ENCODE data around the gene TGM1. TPM values are rescaled to one million over a fixed set of nuclear protein-coding genes. Genes with fewer than 3 reads are reported as not detected.
"Not testable (repeated sequence)": the region's sequence is repeated elsewhere in the genome, so short reads cannot be mapped to it uniquely, and the experiment has no call there.

Gene TGM1
- total RNA-seq, 4 donors from 2014 or later, result 1.2 to 11.3 (median 5.9) TPM

DNA sequence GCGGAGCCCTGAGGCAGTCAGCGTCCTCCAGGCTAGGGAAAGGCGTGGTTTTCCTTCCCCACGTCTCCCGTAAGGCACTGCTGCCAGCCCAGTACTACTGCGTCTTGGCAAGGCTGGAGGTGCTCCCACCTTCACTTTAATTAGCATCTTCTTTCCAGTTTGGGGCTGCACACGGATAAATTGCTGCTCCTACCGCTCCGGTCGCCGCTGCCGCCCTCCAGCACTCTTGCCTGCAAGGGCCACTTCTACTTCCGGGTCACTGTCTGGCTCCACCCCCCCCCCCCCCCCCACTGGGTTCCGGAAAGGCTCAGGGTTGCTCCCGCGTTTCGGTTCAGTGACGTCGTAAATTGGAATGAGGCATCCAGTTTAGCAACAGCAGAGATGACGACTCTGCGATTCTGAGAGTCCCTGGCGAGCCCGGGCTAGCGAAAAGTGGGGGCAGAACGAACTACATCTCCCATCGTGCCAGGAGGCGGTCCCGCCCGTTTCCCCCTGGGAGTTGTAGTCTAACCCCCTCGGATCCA lies 30.8 kb downstream of the TGM1 start, which contains the start of gene NEDD8:
TSS of gene NEDD8 (minus strand) at position 247 of the 524 bp plus-strand sequence. CDS start at position 147, 100 bp downstream.
- H3K27ac ChIP-seq, result peak within 1 kb of the TSS; percentile 80 to 94 (median 87)
- H3K4me3 ChIP-seq, result peak within 1 kb of the TSS; percentile 64 to 95 (median 78)
- H3K27me3 ChIP-seq, result no peaks in the 10 kb centered on the region
- peak; percentile 88 to 96 (median 94) for DNase-seq
- TF ChIP-seq, protein P1, sequence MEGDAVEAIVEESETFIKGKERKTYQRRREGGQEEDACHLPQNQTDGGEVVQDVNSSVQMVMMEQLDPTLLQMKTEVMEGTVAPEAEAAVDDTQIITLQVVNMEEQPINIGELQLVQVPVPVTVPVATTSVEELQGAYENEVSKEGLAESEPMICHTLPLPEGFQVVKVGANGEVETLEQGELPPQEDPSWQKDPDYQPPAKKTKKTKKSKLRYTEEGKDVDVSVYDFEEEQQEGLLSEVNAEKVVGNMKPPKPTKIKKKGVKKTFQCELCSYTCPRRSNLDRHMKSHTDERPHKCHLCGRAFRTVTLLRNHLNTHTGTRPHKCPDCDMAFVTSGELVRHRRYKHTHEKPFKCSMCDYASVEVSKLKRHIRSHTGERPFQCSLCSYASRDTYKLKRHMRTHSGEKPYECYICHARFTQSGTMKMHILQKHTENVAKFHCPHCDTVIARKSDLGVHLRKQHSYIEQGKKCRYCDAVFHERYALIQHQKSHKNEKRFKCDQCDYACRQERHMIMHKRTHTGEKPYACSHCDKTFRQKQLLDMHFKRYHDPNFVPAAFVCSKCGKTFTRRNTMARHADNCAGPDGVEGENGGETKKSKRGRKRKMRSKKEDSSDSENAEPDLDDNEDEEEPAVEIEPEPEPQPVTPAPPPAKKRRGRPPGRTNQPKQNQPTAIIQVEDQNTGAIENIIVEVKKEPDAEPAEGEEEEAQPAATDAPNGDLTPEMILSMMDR (IDR thresholded peaks at IDR 0.05), result no peak
- peak; percentile 30 to 47 for TF ChIP-seq POLR2A (IDR thresholded peaks at IDR 0.05)
- no peaks in the 10 kb centered on the region for H3K9me3 ChIP-seq
- peaks cover 0 to 24% (median 4%) of the 10 kb centered on the region in 4 donors for H3K4me1 ChIP-seq
- peaks cover 0 to 20% (median 0%) of the 10 kb centered on the region in 3 donors for H3K36me3 ChIP-seq

DNA sequence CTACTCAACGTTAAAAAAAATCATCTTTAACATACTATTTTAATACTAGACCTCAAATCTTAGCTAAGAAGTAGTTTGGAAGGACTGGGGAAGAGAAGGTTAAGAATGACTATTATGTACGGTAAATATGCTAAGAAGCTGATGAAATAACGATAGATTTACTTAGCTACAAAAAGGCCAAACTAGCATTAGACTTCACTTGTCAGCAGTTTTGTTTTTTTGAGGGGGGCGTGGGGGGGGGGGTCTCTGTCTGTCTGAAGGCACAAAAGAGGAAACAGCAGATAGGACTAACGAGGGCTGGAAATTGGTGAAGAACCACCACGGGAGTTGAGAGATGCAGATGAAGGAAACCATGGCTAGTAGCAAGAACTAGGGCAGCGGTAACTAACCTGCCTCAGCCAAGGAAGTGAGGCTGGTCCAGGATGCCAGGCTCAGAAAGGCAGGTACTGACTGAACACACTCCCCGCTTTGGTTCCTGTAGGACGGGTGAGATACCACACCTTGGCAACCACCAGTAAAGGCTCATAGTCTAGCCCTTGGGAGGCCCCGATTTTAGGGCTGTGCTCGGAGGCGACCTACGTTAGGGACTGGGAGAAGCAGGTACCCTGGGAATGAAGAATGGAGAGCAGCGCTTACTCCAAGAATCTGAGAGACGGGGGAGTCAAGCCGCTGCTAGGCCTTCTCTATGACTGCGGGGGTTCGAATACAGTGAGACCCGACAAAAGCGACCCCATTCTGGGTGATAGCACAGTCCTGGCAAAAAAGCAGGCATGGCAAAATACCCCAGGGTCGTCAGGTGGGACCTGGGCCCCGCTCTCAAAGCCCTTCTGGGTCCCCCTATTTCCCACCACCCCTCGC lies 31.5 kb downstream of the TGM1 start:
- Histone ChIP-seq H3K4me3 (peak overlapping the region; percentile 64 to 95 (median 78)), H3K9me3 (no peaks in the 10 kb centered on the region), H3K27me3 (no peaks in the 10 kb centered on the region), H3K4me1 (peaks cover 0 to 24% (median 4%) of the 10 kb centered on the region in 4 donors), H3K27ac (peak overlapping the region; percentile 80 to 94 (median 87)), H3K36me3 (peaks cover 0 to 13% (median 0%) of the 10 kb centered on the region in 3 donors)
- no peak for DNase-seq
- TF ChIP-seq POLR2A (IDR thresholded peaks at IDR 0.05), result no peak
- TF ChIP-seq, protein P1 (IDR thresholded peaks at IDR 0.05), result no peak

DNA sequence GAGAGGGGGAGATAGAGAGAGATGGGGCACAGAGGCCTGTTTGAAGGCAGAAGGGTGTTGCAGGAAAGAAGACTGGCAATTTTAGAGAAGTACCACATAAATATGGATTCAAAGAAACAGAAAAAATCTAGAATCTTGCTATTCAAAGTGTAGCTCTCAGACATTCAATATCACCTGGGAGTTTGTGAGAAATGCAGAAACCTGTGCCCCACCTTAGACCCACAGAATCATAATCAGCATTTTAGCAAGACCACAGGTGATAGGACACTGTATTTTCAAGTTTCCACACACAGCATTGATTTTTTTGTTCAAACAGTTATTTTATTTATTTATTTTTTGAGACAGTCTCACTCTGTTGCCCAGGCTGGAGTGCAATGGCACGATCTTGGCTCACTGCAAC lies 34.1 kb downstream of the TGM1 start:
- Histone ChIP-seq H3K36me3 (no peaks in the 10 kb centered on the region), H3K27ac (no peak overlapping the region), H3K9me3 (no peaks in the 10 kb centered on the region), H3K4me3 (no peak overlapping the region), H3K4me1 (peaks cover 0 to 17% (median 4%) of the 10 kb centered on the region in 4 donors), H3K27me3 (no peaks in the 10 kb centered on the region)
- DNase-seq, result no peak
- TF ChIP-seq, protein P1 (IDR thresholded peaks at IDR 0.05), result no peak
- TF ChIP-seq POLR2A (IDR thresholded peaks at IDR 0.05), result no peak

DNA sequence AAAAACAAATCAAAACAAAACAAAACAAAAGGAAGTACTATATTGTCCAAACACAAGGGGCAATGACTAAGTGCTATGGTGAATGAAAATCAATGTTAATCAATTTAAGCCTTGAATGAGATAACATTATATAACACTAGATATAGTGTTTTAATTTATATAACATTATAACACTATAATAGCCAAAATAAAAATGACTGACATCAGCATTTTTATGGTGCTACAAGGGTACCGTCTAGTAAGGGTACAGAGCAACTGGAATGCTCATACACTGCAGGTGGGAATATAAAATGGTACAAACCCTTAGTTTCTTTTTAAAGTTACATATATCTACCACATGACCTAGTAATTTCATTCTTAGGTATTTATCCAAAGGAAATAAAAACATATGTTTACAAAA lies 36.5 kb downstream of the TGM1 start:
- Histone ChIP-seq H3K9me3 (no peaks in the 10 kb centered on the region), H3K27ac (no peak overlapping the region), H3K36me3 (no peaks in the 10 kb centered on the region), H3K4me3 (no peak overlapping the region), H3K27me3 (no peaks in the 10 kb centered on the region), H3K4me1 (peaks cover 0 to 9% (median 0%) of the 10 kb centered on the region in 4 donors)
- TF ChIP-seq POLR2A (IDR thresholded peaks at IDR 0.05), result no peak
- TF ChIP-seq, protein P1 (IDR thresholded peaks at IDR 0.05), result no peak
- no peak for DNase-seq

DNA sequence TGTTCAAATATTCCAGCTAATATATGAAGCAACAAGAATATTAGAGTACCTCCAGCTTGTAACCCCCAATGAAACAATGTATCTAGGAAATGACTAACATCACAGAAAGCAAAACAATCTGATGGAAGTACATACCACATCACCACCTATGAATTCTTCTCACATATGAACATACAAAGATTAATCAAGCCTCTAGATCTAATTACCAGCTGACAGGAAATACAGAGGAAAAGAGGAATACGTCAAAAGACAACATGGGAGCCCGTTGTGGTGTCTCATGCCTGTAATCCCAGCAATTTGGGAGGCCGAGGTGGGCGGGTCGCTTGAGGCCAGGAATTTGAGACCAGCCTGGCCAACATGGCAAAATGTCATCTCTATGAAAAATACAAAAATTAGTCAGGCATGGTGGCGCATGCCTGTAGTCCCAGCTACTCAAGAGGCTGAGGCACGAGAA lies 38.3 kb downstream of the TGM1 start:
- H3K4me1 ChIP-seq, result no peaks in the 10 kb centered on the region
- DNase-seq, result no peak
- no peak overlapping the region for H3K4me3 ChIP-seq
- H3K36me3 ChIP-seq, result no peaks in the 10 kb centered on the region
- TF ChIP-seq POLR2A (IDR thresholded peaks at IDR 0.05), result no peak
- TF ChIP-seq, protein P1 (IDR thresholded peaks at IDR 0.05), result no peak
- H3K27me3 ChIP-seq, result no peaks in the 10 kb centered on the region
- no peaks in the 10 kb centered on the region for H3K9me3 ChIP-seq
- no peak overlapping the region for H3K27ac ChIP-seq

DNA sequence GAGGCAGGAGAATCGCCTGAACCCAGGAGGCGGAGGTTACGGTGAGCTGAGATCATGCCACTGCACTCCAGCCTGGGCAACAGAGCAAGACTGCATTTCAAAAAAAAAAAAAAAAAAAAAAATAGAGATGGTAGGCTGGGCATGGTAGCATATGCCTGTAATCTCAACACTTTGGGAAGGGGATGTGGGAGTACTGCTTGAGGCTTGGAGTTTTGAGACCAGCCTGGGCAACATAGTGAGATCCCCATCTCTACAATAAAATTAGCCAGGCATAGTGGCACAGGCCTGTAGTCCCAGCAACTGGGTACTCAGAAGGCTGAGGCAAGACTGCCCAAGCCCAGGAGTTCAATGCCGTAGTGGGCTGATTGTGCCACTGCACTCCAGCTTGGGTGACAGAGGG lies 40.0 kb downstream of the TGM1 start:
- not testable (repeated sequence) for H3K36me3 ChIP-seq, H3K27me3 ChIP-seq, H3K4me3 ChIP-seq, DNase-seq, H3K9me3 ChIP-seq, H3K27ac ChIP-seq, H3K4me1 ChIP-seq

Data from Peyer's patch (tissue), 4 donors.